ENCODE data around the gene SCCPDH.

Gene SCCPDH

DNA sequence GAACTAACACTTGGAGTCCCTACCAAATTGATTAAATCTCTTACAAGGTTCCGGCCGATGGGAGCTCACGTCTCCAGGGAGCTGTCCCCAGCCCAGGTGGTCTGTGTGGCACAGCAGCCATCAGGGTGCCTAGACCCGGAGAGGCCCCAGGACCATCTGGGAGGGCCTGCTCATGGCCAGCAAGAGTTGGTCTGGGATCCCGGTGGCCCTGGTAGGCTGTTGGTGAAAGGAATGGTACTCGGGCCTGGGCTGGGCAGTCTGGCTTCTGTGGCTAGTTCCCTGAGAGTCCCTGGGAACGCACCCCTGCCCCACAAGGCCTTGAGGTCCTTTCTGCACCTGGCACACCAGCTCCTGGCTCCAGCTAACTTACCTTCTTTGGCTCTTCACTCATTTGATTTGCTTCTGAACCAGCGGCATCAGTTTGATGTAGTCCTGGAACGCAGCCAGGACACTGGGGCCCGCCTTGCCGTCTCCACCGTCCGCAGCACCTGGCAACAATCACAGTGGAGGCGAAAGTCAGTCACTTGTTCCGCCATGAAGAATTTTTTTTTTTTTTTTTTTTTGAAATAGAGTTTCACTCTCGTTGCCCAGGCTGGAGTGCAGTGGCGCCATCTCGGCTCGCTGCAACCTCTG, 62.5 kb downstream of the SCCPDH start:
- DNase-seq, result no peak

- DNase-seq, result no peak
These were observed 63.7 kb downstream of the SCCPDH start for GRCh38 chr1:246787781-246788513.

- no peak for DNase-seq
These were observed 64.7 kb downstream of the SCCPDH start for GRCh38 chr1:246788895-246789338.

DNA sequence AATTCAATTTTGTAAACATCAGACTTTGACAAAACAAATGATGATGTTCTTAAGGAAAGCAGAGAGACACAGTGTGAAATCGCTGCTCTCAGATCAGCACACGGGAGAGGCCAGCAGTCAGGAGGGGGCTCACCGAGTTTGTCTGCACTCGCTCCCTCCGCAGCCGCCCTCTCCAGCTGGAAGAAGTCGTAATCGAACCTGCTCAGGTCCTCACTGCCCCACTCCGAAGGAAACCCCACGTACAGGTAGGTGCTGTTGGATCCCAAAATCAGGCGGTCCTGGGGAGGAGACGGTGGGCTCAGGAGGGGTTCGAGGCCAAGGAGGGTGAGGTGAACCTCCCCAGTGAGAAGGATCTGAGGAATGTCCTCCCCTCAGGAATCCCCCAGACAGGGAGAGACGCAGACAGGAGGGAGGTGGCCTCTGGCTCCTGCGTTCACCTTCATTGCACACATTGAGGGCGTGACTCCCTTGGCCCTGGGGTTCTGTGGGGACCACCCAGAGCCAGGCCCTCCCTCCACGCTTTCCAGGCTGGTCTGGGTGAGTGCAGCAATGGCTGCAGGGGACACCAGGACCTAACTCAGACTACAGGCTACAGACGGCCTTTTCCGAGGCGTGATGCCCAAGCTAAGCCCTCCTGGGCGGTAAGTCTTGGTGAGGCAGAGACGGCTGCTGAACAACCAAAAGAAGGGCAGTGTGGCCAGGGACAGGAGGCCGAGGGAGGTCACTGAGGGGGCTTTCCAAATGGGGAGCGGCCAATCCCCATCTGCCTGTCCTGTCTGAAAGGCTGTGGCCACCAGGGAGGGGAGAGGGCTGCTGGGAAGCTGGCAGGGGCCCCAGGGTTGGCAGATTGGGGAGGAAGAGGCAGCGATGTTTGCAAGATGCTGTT, 65.5 kb downstream of the SCCPDH start:
- no peak for DNase-seq

GRCh38 chr1:246790364-246790763, 66.2 kb downstream of the SCCPDH start:
- no peak for DNase-seq

DNA sequence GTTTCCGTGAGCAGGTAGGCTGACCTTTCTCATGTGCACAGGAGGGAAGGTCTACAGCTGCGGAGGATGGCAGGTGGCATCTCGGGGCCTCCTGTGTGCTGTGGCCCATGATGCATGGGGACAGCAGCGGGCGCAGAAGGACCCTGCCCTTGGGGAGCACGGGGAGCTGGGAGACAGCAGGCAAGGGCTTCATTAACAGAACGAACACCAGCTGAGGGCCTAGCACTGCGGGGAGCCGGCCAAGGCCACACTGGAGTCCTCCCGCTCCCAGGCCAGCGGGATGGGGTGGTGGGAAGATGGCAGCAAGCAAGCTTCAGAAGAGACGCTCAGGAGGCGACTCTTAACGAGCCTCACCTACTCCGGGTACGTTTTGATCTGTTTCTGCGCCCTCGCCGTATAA, 66.6 kb downstream of the SCCPDH start:
- DNase-seq, result no peak

DNA sequence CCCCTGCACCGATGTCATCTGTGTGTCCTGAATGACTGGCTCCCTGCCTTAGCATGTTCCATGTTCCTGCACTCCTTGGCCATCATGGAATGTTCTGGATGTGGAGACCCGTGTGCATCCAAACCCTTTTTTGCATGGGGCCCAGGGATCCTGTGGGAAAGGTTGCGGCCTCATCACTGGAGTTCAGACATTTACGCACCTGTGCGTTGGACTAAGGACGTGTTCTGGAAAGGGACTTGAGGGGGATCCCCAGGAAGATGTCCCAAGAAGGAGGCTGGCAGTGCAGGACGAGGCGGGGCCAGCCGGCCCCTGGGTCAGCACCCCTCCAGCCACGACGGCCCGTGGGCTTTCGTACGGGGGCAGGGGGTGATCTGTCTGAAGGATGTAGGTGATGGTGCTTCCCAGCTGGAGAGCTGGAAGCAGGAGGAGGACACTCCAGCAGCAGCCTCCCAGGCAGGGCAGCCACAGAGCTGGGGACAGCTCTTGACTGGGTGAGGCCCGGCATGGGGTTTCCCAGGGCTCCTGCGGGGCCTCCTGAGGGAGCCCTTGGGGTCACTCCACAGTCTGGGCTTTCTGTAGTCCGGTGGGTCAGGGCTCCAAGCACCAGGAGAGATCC, 67.2 kb downstream of the SCCPDH start:
- DNase-seq, result no peak

GRCh38 chr1:246792603-246793002, 68.4 kb downstream of the SCCPDH start:
- DNase-seq, result no peak

GRCh38 chr1:246793356-246793896, 69.2 kb downstream of the SCCPDH start:
- DNase-seq, result no peak

DNA sequence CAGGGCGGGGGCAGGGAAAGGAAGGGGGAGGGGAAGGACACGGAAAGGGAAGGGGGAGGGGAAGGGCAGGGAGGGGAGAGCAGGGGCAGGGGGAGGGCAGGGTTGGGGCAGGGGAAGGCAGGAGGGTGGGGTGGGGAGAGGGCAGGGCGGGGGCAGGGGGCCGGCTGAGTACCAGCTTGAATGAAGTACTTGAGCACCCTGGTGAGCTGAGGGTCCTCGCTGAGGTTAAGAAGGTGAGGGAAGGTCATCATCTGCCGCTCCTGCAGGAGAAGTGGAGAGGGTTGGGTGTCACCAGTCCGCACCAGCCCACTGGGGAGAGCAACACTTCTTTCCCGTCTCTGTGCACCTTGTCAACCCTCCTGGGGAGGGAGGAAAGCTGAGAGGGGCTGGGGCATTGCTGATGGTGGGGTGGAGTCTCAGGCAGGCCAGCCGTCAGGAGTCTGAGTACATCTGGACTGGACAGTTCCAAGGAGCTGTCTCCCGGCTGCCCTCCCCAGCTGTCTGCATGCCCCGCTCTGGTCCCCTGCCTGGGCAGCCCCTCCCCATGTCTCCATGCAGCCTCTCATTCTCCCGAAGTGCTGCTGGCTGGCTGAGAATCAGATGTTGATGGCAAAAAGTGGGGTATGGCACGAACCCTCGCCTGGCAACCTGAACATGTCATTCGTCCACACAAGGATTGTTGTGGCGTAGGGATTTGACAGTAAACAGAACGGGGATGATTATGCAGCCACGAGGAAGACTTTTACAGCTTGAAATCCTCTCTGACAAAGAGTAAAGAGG, 70.0 kb downstream of the SCCPDH start:
- DNase-seq, result no peak

GRCh38 chr1:246794828-246795671, 70.8 kb downstream of the SCCPDH start:
- DNase-seq, result peak; percentile 11 to 64

- no peak for DNase-seq
These were observed 71.9 kb downstream of the SCCPDH start for GRCh38 chr1:246795906-246796694.

- no peak for DNase-seq
These were observed 72.9 kb downstream of the SCCPDH start for GRCh38 chr1:246797157-246797556.

DNA sequence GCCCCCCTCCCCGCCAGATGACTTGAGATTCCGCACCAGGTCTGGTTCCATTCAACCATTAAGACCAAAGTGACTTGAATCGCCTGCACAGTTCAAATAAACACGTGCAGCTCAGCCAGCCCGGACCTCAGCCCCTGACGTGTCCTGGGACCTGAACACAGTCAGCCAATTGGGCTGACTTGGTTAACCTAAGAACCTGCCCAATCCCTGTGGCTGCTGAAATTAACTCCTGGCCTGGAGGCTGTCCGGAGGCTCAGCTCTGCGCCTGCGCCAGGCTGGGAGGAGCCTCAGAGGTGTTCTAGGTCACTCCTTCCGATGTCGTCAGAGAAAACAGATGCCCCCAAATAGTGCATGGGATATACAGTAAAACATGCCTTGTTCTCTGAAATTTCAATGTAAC, 73.4 kb downstream of the SCCPDH start:
- DNase-seq, result no peak

GRCh38 chr1:246798107-246798506, 73.9 kb downstream of the SCCPDH start:
- no peak for DNase-seq

- DNase-seq, result no peak
These were observed 74.6 kb downstream of the SCCPDH start for GRCh38 chr1:246798606-246799496.

- DNase-seq, result no peak
These were observed 76.1 kb downstream of the SCCPDH start for GRCh38 chr1:246800356-246800755.

- DNase-seq, result no peak
These were observed 76.5 kb downstream of the SCCPDH start for GRCh38 chr1:246800756-246801155.

Measured in NCI-H526 (cell line).